Skin of body (tissue), 2 donors: ENCODE results near the gene APOBEC4. TPM values are rescaled to one million over a fixed set of nuclear protein-coding genes. Genes with fewer than 3 reads are reported as not detected.
A peak's percentile ranks its signal among the peaks of the same experiment; 100 is the strongest.
"Not testable (repeated sequence)": the region's sequence is repeated elsewhere in the genome, so short reads cannot be mapped to it uniquely, and the experiment has no call there.

Experiments
- DNase-seq: peaks from one replicate; lab custom pipeline; 2025; lab: John Stamatoyannopoulos, UW
- total RNA-seq: library from RNA; depleted of rRNA; stranded (reverse); fragments of >200 nt; gene quantifications from one replicate; pipeline ENCODE4 v1.2.3, GENCODE V29; 2014

The APOBEC4 gene
- total RNA-seq, 1 donor from 2014 or later, result not detected

DNA sequence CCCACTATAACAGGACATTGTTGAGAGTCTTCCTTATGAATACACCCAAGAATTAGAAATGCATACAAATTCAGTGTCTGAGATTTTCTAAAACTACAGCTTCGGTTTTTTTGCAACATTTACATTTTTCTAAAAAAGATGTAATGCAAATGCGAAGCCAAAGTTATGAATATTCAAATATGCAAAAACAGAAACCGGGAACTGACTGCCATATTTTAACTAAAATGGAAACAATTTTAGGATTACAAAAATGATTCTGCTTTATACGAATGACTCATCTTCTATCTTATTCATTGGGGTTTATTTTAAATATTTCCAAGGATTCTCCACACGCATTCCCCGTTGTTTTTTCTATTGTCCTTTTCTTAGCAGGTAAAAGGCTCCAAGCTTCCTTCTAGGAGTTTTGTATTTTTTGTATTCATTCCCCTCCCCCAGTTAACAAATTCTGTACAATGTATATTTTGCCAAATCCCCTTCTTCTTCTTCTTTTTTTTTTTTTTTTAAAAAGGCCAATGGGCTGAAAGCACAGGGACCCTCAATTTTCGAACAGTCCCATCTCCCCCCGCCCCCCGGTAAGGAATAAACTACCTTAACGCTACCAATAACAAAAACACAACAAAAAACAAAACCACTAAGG lies 18.6 kb downstream of the APOBEC4 start:
- DNase-seq, result no peak

GRCh38 chr1:183633676-183634343 lies 19.3 kb downstream of the APOBEC4 start:
- DNase-seq, result peak; percentile 61

- no peak for DNase-seq
Measured at GRCh38 chr1:183632964-183633363, 20.2 kb downstream of the APOBEC4 start.

DNA sequence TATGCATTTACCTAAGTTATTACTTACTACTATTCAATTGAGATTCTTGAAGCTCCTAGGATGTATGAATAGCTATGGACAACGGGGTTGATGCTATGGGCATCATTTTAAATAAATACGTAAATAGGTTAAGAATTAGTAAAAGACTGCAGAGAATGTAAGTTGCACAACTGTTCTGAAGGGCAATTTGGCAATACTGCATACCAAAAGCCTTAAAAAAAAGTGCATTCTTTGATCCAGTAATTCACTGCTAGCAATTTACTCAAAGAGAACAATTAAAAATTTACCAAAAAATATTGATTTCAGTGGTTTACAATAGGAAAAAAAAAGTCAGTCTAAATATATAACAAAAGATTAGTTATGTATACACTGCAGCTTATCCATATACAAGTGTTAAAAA lies 21.0 kb downstream of the APOBEC4 start:
- DNase-seq, result no peak

DNA sequence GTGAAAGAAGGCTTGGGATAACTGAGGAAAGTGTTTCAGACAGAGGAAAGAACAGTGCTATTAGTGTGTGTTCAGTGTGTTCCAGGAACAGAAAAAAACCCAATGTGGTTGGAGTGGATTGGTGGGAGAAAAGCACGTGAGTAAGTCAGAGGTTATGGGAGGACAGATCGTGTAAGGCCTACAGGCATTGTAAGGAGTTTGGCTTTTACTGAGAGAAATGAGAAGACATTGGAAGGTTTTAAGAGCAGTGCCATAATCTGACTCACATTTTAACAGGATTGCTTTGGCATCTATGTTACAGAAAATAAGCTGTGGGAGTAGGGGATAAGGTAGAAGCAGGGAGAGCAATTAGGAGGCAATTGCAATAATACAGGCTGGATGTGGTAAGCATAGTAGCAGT lies 22.4 kb downstream of the APOBEC4 start:
- DNase-seq, result no peak

DNA sequence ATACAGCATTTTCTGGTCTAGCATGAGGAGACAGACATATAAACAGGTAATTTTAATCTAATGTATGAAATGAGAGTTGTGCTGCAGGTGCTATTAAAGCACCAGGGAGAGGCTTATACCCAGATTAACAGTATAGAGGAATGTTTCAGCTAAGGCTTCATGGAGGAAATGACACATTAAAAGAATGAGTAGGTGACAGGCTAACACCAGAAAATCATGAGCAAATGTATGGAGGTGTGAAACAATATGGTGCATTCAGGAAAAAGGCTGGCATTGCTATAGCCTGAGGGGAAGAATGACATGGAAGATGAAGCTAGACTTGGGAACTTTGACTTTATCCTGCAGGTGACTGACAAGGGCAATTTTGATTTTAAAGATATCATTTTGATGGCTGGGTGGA lies 24.6 kb downstream of the APOBEC4 start:
- no peak for DNase-seq

DNA sequence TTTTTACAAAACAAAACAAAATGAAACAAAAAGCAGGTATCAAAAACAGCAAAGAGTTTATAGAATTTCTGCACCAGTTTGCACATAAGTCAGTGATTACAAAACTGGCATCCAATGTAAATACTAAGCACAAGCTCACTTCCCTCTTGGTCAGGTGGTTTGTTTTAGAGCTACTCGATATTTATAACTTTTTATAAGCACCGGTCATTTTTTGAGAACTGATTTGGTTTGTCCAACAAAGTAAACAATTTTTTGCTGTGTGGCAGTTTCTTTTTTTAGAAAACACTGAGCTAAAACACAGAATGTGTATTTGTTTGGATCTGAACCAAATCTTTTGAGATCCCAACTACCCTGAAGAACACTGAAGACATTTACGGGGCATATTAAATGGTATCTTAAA lies 26.9 kb downstream of the APOBEC4 start:
- not testable (repeated sequence) for DNase-seq

DNA sequence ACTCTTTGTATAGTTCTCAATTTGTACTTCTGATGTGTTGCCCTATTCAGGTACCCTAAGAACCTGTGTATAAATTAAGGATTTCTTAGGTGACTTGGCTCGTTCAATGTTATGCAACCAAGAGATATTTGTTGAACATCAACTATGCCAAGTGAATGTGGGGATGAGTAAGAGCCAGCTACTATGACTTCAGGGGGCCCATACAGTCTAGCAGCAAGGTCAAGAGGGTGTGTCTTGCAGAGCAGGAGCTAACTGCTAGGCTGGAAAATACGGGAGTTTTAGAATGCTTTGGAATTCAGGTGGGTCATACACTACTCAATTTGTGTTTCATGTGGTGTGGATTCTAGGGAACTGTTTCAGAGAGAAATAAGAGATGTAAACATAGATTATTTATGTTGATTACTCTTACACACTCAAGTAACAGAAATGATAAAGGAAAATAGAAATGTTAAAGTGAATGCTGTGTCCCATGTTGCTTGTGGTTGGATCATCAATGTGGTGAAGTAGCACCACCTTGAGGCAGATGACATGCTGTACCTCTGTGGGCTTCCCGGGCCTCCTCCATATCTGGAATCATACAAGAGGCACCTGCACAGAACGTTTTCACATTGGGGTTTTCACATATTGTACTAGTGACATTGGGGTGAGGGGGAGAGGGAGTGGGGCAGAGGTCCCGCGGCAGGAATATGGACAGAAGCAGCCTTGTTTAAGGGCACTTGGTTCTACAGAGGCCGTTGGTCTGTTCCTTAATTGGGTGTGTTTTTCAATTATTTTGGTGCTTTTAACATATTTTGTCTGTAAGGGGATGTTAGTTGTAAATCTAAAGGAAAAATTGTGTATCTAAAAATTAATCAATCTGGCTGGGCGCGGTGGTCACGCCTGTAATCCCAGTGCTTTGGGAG lies 30.0 kb downstream of the APOBEC4 start:
- DNase-seq, result peak; percentile 33

DNA sequence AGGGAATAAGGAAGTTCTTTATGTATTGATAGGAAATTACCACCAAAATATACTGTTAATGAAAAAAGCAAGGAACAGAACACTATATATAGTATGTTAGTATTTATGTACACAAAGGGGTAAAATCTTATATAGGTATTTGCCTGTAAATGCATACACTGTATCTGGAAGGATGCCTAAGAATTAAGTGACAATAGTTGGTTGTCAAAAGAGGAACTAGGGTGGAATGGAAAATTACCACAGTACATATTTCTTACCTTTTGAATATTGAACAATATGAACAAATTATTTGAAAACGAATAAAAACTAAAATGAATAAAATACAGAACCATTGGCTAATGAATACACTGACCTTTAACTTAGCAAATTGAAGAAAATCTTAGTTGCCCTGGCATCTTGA lies 31.1 kb downstream of the APOBEC4 start:
- no peak for DNase-seq

- no peak for DNase-seq
Measured at GRCh38 chr1:183620311-183620710, 32.8 kb downstream of the APOBEC4 start.

DNA sequence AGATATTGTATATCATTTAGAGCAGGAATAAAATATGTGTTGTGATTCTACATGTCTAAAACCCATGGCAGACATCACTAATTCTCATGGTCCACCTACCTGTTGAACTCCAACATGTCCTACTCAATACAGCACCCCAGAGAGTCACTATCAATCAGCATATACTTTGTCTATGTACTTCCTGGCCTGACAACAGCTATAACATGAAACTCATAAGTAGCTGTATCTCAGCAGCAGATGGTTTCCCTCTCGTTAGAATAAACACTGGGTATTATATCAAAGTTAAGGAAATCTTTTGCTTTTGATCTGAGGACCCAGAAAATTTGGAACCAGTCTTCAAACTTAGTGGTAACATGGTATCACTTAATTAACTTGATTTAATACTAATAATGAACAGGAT lies 33.3 kb downstream of the APOBEC4 start:
- DNase-seq, result no peak

GRCh38 chr1:183618202-183618601 lies 34.9 kb downstream of the APOBEC4 start:
- DNase-seq, result not testable (repeated sequence)

DNA sequence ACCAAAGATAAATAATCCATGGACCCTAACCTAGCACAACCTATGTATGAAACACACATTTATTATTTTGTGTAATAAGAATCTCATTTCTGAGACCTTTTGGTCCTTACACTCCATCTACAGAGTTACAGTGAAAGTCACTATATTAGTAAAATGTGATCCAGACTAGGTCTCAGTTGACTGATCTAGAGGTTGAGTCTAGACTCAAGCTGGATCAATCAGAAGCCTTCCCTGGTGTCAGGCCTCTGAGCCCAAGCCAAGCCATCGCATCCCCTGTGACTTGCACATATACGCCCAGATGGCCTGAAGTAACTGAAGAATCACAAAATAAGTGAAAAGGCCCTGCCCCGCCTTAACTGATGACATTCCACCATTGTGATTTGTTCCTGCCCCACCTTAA lies 40.1 kb downstream of the APOBEC4 start:
- not testable (repeated sequence) for DNase-seq

DNA sequence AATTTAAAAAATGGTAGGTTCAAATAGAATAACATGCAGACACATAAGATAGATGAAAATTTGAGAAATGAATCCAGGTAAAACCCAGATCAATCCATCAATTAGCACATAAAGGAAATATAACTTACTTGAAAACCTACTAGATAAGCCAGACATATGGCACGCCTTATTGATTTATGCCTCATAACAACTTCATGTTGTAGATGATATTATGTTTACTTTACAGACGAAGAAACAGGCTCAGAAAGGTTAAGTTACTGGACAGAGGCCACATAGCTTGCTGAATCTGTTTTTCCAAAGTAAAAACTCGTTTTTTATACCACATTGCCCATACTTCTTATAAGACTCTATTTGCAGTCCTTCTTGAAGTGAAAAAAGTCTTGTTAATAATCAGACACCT lies 40.7 kb downstream of the APOBEC4 start:
- no peak for DNase-seq

- DNase-seq, result no peak
Measured at GRCh38 chr1:183611021-183611420, 42.1 kb downstream of the APOBEC4 start.

GRCh38 chr1:183609759-183610452 lies 43.2 kb downstream of the APOBEC4 start:
- DNase-seq, result no peak

- DNase-seq, result peak; percentile 31
Measured at GRCh38 chr1:183609313-183609712, 43.8 kb downstream of the APOBEC4 start.

- DNase-seq, result no peak
Measured at GRCh38 chr1:183607322-183607980, 45.7 kb downstream of the APOBEC4 start.

GRCh38 chr1:183605904-183606303 lies 47.2 kb downstream of the APOBEC4 start:
- no peak for DNase-seq

- no peak for DNase-seq
Measured at GRCh38 chr1:183604815-183605214, 48.3 kb downstream of the APOBEC4 start.
